HG03460 (cell line): ENCODE data around the gene PPIP5K1.
"Not testable (repeated sequence)": the region's sequence is repeated elsewhere in the genome, so short reads cannot be mapped to it uniquely, and the experiment has no call there.

ENCODE experiments used
- ATAC-seq: cut with Tn5 transposase; IDR thresholded peaks from one replicate; pipeline ENCODE4 v1.9.1; 2021; ENCODE audit not compliant: unreplicated experiment

The PPIP5K1 gene

DNA sequence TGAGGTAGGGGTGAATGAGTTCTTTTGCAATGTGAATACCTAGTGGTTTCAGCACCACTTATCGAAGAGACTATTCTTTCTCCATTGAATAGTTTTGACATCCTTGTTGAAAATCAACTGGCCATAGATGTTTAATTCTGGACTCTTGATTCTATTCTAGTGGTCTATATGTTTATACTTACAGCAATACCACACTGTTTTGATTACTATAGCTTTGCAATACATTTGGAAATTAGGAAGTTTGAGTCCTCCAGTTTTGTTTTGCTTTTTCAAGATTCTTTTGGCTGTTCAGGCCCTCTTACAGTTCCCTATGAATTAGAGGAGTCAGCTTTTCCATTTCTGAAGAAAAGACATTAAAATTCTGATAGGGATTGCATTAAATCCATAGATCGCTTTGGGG lies 42.5 kb downstream of the PPIP5K1 start:
- ATAC-seq: no peak

DNA sequence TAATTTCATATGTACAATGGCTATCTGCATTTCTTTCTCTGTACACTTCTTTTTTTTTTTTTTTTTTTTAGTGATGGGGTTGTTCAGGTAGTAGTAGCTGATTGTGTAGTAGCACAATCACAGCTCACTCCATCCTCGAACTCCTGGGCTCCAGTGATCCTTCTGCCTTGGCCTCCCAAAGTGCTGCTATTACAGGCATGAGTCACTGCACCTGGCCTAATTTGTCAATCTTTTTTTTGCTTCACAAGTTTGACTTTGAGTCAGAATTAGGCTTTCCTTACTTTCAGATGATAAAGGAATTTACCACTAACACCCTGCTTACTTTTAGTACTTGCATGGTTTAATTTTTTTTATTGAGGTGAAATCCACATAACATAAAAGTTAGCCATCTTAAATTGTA lies 44.6 kb downstream of the PPIP5K1 start:
- ATAC-seq: no peak

DNA sequence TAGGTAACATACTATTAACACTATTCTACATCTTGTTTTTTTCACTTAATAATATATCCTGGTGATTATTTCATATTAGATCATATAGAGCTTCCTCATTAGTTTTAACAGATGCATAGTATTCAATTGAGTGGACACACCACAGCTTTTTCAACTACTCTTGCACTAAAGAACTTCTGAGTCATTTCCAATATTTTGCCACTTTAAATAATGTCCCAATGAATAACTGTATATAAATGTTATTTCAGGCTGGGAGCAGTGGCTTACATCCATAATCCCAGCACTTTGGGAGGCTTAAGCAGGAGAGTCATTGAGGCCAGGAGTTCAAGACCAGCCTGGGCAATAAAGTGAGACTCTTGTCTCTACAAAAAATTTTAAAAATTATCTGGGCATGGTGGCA lies 45.7 kb downstream of the PPIP5K1 start:
- no peak for ATAC-seq

DNA sequence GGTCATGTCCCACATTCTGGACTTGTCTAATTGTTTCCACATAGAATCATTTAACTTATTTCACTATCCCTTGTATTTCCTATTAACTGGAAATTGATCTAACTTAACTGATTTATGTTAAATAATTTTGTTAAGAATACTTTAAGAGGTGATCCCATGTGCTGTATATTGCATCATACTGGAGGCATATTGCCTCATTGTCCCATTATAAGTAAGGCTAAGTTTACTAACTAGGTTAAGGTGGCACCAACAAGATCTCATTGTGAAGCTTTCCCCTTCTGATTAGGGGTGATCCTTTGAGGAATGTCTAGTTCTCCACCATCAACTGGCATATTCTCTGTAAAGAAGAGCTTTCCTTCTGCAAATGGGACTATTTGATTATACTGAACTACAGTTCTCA lies 48.2 kb downstream of the PPIP5K1 start:
- no peak for ATAC-seq

DNA sequence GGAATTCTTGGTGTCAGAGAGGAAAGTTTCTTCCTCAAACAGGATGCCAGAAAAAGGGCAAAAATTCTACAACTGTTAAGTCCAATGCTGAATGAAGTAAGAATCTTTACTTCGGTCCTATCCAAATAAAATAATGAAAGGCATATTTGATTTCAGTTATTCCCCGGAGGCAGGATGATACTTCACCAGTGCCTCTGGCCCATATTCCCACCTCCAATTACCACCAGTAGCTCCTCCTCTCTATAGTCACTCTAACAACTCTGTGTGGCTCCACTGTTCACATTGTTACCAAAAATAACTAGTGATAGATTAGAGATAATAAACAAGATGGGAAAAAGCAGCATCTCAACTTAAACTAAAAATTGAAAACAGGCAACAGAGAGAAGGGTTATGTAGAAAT lies 51.9 kb downstream of the PPIP5K1 start:
- ATAC-seq: no peak

- ATAC-seq: no peak
Measured at GRCh38 chr15:43534897-43535296, 55.1 kb downstream of the PPIP5K1 start.

DNA sequence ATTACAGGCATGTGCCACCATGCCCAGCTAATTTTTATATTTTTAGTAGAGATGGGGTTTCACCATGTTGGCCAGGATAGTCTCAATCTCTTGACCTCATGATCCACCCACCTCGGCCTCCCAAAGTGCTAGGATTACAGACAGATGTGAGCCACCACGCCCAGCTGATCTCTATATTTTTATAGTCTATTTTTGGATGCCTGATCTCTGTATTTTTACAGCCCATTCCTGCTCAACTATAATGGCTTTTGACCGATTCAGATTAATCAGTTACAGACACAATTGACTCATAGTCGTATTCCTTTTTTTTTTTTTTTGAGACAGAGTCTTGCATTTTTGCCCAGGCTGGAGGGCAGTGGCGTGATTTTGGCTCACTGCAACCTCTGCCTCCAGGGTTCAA lies 57.2 kb downstream of the PPIP5K1 start:
- not testable (repeated sequence) for ATAC-seq

DNA sequence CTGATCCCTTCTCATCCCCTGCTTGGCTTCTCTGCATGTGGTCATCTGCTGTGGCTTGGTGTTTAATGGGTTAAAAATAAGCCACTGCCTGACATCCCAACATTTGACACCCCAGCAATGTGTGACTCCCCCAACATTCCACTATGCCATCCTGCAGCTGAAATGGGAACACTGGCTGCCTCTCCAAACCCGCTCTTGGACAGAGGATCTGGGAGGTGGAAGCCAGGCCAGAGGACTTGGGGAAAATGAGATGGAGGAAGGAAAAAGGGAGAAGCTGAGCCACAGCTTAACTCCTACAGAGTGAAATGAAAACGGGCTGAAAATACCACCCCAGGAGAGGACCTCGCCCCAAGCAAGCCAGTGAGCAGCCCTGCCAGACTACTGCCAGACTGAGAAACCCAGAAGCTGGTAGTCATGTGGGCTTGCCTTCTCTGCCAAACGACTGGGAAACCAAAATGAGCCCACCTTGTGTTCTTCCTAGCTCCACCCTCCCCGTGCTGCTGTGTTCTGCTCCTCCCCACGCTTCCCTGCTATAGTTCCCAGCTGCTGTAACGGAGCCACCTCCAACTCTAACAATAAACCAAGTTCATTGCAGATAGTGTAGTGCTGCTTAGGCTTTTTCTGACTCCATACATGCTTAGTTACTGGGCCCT lies 58.9 kb downstream of the PPIP5K1 start:
- ATAC-seq: no peak

- ATAC-seq: no peak
Measured at GRCh38 chr15:43529587-43530345, 60.2 kb downstream of the PPIP5K1 start.

DNA sequence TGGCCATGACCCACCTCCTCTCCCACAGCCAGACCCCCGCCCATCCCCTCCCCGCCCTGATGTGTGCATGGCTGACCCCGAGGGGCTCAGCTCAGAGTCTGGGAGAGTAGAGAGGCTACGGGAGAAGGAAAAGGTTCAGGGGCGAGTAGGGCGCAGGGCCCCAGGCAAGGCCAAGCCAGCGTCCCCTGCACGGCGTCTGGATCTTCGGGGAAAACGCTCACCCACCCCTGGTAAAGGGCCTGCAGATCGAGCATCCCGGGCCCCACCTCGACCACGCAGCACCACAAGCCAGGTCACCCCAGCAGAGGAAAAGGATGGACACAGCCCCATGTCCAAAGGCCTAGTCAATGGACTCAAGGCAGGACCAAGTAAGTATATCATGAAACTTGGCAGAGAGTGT lies 60.9 kb downstream of the PPIP5K1 start:
- ATAC-seq: no peak

- no peak for ATAC-seq
Measured at GRCh38 chr15:43528542-43529007, 61.4 kb downstream of the PPIP5K1 start.

DNA sequence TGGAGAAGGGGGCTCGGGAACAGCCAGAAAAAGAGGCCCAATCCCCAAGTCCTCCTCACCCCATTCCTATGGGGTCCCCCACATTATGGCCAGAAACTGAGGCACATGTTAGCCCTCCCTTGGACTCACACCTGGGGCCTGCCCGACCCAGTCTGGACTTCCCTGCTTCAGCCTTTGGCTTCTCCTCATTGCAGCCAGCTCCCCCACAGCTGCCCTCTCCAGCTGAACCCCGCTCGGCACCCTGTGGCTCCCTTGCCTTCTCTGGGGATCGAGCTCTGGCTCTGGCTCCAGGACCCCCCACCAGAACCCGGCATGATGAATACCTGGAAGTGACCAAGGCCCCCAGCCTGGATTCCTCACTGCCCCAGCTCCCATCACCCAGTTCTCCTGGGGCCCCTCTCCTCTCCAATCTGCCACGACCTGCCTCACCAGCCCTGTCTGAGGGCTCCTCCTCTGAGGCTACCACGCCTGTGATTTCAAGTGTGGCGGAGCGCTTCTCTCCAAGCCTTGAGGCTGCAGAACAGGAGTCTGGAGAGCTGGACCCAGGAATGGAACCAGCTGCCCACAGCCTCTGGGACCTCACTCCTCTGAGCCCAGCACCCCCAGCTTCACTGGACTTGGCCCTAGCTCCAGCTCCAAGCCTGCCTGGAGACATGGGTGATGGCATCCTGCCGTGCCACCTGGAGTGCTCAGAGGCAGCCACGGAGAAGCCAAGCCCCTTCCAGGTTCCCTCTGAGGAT lies 62.0 kb downstream of the PPIP5K1 start:
- no peak for ATAC-seq

GRCh38 chr15:43527016-43527801 lies 62.8 kb downstream of the PPIP5K1 start:
- ATAC-seq: no peak

DNA sequence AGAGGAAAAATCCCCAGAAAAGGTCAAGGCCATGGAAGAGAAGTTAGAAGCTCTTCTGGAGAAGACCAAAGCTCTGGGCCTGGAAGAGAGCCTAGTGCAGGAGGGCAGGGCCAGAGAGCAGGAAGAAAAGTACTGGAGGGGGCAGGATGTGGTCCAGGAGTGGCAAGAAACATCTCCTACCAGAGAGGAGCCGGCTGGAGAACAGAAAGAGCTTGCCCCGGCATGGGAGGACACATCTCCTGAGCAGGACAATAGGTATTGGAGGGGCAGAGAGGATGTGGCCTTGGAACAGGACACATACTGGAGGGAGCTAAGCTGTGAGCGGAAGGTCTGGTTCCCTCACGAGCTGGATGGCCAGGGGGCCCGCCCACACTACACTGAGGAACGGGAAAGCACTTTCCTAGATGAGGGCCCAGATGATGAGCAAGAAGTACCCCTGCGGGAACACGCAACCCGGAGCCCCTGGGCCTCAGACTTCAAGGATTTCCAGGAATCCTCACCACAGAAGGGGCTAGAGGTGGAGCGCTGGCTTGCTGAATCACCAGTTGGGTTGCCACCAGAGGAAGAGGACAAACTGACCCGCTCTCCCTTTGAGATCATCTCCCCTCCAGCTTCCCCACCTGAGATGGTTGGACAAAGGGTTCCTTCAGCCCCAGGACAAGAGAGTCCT lies 63.6 kb downstream of the PPIP5K1 start:
- no peak for ATAC-seq

- no peak for ATAC-seq
Measured at GRCh38 chr15:43525131-43525530, 64.9 kb downstream of the PPIP5K1 start.

GRCh38 chr15:43524254-43524845 lies 65.7 kb downstream of the PPIP5K1 start:
- ATAC-seq: no peak

DNA sequence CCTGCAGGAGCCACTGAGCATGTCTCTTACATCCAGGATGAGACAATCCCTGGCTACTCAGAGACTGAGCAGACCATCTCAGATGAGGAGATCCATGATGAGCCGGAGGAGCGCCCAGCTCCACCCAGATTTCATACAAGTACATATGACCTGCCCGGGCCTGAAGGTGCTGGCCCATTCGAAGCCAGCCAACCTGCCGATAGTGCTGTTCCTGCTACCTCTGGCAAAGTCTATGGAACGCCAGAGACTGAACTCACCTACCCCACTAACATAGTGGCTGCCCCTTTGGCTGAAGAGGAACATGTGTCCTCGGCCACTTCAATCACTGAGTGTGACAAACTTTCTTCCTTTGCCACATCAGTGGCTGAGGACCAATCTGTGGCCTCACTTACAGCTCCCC lies 66.4 kb downstream of the PPIP5K1 start:
- ATAC-seq: no peak

- ATAC-seq: no peak
Measured at GRCh38 chr15:43522247-43522646, 67.8 kb downstream of the PPIP5K1 start.

- ATAC-seq: no peak
Measured at GRCh38 chr15:43521419-43521818, 68.6 kb downstream of the PPIP5K1 start.

- no peak for ATAC-seq
Measured at GRCh38 chr15:43520138-43520537, 69.9 kb downstream of the PPIP5K1 start.
